HL-60 (cell line): ENCODE measurements around the gene ZNF692.

Source experiments
- DNase-seq, 2 experiments: peaks; one replicate each; pipeline ENCODE4 v3.0.0-alpha.2; 2010 to 2020; ENCODE audit warnings: low read depth in 1 of 2, low spot score in 1 of 2
- H3K27ac ChIP-seq: fragments of 250-450 bp; sonication (Bioruptor Pico); replicated peaks from 2 replicates; pipeline ENCODE4 v1.5.1; 2020; ENCODE audit warnings: mild to moderate bottlenecking, moderate library complexity
- H3K27me3 ChIP-seq: fragments of 250-450 bp; sonication (Bioruptor Pico); 2 replicates; pipeline ENCODE4 v1.5.1; 2021; ENCODE audit warnings: mild to moderate bottlenecking, moderate library complexity; ENCODE audit not compliant: insufficient read depth, poor library complexity, severe bottlenecking
- H3K4me3 ChIP-seq: replicated peaks from 2 replicates; pipeline ENCODE4 v1.5.1; 2011; ENCODE audit warnings: mild to moderate bottlenecking, control low read depth, low read length; ENCODE audit not compliant: insufficient read depth
- GABPA ChIP-seq: IDR thresholded peaks from 2 replicates; pipeline ENCODE4 v1.6.1; 2012; ENCODE audit warnings: low read depth
- POLR2AphosphoS5 ChIP-seq: IDR thresholded peaks from 2 replicates; pipeline ENCODE4 v1.6.1; 2012; ENCODE audit warnings: low read depth
- SPI1 ChIP-seq: IDR thresholded peaks from 2 replicates; pipeline ENCODE4 v1.6.1; 2012; ENCODE audit warnings: low read depth, mild to moderate bottlenecking, borderline replicate concordance
- TF ChIP-seq, protein P1 (sequence below): IDR thresholded peaks from 2 replicates; pipeline ENCODE4 v1.6.1; 2012; ENCODE audit warnings: low read depth; ENCODE audit not compliant: insufficient replicate concordance
- TF ChIP-seq, protein P2 (sequence below): IDR thresholded peaks from one replicate; pipeline ENCODE4 v1.5.1; 2011; ENCODE audit warnings: low read length, control low read depth, inconsistent platforms; ENCODE audit not compliant: insufficient read depth

The ZNF692 gene

DNA sequence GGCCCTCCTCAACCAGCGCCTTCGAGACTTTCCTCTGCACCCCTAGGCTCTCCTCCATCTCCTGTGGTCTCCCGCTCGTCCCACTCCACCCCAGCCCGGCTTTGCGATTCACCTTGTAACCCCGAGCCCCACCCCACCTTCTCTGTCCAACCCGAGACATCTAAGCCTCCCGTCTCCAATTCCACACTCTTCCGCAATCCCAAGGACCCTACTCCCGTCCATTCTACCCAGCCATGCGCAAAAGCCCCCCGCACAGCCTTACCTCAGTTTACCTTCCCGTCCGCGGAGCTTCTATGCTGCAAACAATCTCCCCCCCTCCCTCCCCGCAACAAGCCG lies 33.3 kb downstream of the ZNF692 start:
- DNase-seq: no peak
- TF ChIP-seq GABPA (no peak), SPI1 (no peak)
- Histone ChIP-seq H3K4me3 (peak overlapping the region; percentile 94), H3K27ac (peak overlapping the region; percentile 98), H3K27me3 (no peaks in the 10 kb centered on the region)

DNA sequence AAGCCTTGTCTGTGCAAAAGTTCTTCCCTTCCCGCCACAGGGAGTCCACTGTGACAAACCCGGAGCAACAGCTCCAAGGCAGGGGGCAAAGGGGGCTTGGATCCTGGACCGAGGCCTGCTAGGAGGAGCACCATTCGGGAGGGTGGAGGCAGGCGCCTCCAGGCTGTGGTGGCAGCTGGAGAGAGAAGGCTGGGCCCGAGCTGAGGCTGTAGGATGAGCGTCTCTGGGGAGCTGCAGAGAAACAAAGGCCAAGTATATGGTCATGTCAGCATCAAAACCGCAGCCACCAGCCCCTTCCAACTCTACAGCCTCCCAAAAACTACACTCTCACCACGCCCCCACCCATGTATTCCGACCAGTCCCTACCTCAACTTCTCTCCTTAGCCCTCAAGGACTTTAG lies 33.7 kb downstream of the ZNF692 start:
- no peak for DNase-seq
- TF ChIP-seq SPI1: no peak
- TF ChIP-seq, protein P1, sequence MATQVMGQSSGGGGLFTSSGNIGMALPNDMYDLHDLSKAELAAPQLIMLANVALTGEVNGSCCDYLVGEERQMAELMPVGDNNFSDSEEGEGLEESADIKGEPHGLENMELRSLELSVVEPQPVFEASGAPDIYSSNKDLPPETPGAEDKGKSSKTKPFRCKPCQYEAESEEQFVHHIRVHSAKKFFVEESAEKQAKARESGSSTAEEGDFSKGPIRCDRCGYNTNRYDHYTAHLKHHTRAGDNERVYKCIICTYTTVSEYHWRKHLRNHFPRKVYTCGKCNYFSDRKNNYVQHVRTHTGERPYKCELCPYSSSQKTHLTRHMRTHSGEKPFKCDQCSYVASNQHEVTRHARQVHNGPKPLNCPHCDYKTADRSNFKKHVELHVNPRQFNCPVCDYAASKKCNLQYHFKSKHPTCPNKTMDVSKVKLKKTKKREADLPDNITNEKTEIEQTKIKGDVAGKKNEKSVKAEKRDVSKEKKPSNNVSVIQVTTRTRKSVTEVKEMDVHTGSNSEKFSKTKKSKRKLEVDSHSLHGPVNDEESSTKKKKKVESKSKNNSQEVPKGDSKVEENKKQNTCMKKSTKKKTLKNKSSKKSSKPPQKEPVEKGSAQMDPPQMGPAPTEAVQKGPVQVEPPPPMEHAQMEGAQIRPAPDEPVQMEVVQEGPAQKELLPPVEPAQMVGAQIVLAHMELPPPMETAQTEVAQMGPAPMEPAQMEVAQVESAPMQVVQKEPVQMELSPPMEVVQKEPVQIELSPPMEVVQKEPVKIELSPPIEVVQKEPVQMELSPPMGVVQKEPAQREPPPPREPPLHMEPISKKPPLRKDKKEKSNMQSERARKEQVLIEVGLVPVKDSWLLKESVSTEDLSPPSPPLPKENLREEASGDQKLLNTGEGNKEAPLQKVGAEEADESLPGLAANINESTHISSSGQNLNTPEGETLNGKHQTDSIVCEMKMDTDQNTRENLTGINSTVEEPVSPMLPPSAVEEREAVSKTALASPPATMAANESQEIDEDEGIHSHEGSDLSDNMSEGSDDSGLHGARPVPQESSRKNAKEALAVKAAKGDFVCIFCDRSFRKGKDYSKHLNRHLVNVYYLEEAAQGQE: no peak
- no peak for TF ChIP-seq GABPA
- TF ChIP-seq, protein P2, sequence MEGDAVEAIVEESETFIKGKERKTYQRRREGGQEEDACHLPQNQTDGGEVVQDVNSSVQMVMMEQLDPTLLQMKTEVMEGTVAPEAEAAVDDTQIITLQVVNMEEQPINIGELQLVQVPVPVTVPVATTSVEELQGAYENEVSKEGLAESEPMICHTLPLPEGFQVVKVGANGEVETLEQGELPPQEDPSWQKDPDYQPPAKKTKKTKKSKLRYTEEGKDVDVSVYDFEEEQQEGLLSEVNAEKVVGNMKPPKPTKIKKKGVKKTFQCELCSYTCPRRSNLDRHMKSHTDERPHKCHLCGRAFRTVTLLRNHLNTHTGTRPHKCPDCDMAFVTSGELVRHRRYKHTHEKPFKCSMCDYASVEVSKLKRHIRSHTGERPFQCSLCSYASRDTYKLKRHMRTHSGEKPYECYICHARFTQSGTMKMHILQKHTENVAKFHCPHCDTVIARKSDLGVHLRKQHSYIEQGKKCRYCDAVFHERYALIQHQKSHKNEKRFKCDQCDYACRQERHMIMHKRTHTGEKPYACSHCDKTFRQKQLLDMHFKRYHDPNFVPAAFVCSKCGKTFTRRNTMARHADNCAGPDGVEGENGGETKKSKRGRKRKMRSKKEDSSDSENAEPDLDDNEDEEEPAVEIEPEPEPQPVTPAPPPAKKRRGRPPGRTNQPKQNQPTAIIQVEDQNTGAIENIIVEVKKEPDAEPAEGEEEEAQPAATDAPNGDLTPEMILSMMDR: no peak
- no peak for TF ChIP-seq POLR2AphosphoS5
- Histone ChIP-seq H3K27ac (peak overlapping the region; percentile 98), H3K27me3 (no peaks in the 10 kb centered on the region), H3K4me3 (peak overlapping the region; percentile 94)

DNA sequence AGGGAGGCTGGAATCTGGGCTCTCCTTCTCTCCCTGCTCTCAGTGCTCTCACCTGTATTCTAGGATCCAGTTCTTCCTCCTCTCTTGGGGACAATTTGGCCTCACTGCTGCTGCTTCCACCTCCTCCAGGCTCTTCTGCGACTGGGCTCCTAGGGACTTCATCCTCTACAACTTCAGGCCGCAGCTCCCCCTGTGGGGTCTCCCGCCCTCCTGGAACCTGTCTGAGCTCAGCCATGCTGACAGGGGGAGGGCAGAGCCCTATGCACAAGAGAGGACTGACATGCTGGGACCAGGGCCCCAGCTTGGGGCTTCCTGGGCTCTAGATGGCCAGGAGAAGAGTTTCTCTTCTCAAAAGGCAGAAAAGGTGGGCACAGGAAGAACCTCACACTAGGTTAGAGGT lies 34.2 kb downstream of the ZNF692 start:
- no peaks in the 10 kb centered on the region for H3K27me3 ChIP-seq
- TF ChIP-seq, protein P2: no peak
- TF ChIP-seq, protein P1: no peak
- no peak for TF ChIP-seq GABPA
- DNase-seq: no peak
- H3K27ac ChIP-seq: peak overlapping the region; percentile 98
- H3K4me3 ChIP-seq: peak overlapping the region; percentile 94

DNA sequence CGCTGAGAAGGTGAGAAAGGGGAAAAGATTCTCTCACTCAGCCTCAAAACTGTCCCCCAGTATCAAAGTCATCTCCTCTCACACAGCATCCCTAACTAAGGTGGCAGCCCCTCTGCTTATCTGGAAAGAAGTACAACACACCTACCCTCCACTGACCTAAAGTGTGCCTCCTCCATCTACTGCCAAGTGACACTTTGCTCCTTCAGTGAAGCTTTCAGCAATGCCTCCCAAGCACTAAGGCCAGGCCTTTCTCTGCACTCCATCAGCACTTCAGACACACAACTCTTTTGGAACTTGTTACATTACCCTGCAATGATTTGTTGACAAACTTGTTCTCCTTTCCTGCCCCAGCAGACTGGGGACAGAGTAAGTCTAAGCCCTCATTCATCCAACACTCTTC lies 34.6 kb downstream of the ZNF692 start:
- no peak overlapping the region for H3K27ac ChIP-seq
- DNase-seq: no peak
- H3K4me3 ChIP-seq: no peak overlapping the region
- no peaks in the 10 kb centered on the region for H3K27me3 ChIP-seq
- TF ChIP-seq, protein P1: no peak
- TF ChIP-seq SPI1 (no peak), POLR2AphosphoS5 (no peak), GABPA (no peak)
- TF ChIP-seq, protein P2: no peak
